Bronchial epithelial cell (primary cell): ENCODE data around the gene EXOC6B. TPM values are rescaled to one million over a fixed set of nuclear protein-coding genes. Genes with fewer than 3 reads are reported as not detected.

Experiments used
- DNase-seq: peaks from one replicate; pipeline ENCODE4 v3.0.0-alpha.2; 2010; ENCODE audit warnings: low read depth
- FAIRE-seq: peaks from 2 replicates; lab custom pipeline; 2011; peaks lifted over from hg19 to GRCh38; lab: Jason Lieb, UNC
- H3K27me3 ChIP-seq: 2 replicates; pipeline ENCODE4 v1.5.1; 2011; ENCODE audit warnings: low read length; ENCODE audit not compliant: control insufficient read depth, insufficient read depth
- H3K36me3 ChIP-seq: 2 replicates; pipeline ENCODE4 v1.5.1; 2011; ENCODE audit warnings: low read length; ENCODE audit not compliant: control insufficient read depth, insufficient read depth
- H3K4me3 ChIP-seq: 2 replicates; pipeline ENCODE4 v1.5.1; 2011; ENCODE audit warnings: mild to moderate bottlenecking, low read depth, low read length, control low read depth
- total RNA-seq: library from RNA; depleted of rRNA; stranded (reverse); fragments of >200 nt; gene quantifications from 2 replicates; pipeline ENCODE4 v1.2.1, GENCODE V29; 2014
- TF ChIP-seq, protein P1 (sequence below): IDR thresholded peaks from 2 replicates; pipeline ENCODE4 v1.5.1; 2011; ENCODE audit warnings: mild to moderate bottlenecking, moderate library complexity, low read length, control low read depth, inconsistent platforms; ENCODE audit not compliant: insufficient read depth, severe bottlenecking

The EXOC6B gene
- total RNA-seq, 1 donor from 2014 or later = 26.9 TPM

GRCh38 chr2:72214429-72215143, 611.2 kb downstream of the EXOC6B start:
- Histone ChIP-seq H3K27me3 (no peaks in the 10 kb centered on the region), H3K36me3 (no peaks in the 10 kb centered on the region), H3K4me3 (no peak overlapping the region)
- TF ChIP-seq, protein P1, sequence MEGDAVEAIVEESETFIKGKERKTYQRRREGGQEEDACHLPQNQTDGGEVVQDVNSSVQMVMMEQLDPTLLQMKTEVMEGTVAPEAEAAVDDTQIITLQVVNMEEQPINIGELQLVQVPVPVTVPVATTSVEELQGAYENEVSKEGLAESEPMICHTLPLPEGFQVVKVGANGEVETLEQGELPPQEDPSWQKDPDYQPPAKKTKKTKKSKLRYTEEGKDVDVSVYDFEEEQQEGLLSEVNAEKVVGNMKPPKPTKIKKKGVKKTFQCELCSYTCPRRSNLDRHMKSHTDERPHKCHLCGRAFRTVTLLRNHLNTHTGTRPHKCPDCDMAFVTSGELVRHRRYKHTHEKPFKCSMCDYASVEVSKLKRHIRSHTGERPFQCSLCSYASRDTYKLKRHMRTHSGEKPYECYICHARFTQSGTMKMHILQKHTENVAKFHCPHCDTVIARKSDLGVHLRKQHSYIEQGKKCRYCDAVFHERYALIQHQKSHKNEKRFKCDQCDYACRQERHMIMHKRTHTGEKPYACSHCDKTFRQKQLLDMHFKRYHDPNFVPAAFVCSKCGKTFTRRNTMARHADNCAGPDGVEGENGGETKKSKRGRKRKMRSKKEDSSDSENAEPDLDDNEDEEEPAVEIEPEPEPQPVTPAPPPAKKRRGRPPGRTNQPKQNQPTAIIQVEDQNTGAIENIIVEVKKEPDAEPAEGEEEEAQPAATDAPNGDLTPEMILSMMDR = no peak
- FAIRE-seq = no peak
- DNase-seq = peak; percentile 80

GRCh38 chr2:72212486-72212855, 613.4 kb downstream of the EXOC6B start:
- no peaks in the 10 kb centered on the region for H3K36me3 ChIP-seq
- TF ChIP-seq, protein P1 = no peak
- H3K27me3 ChIP-seq = no peaks in the 10 kb centered on the region
- DNase-seq = no peak
- FAIRE-seq = no peak
- H3K4me3 ChIP-seq = no peak overlapping the region

DNA sequence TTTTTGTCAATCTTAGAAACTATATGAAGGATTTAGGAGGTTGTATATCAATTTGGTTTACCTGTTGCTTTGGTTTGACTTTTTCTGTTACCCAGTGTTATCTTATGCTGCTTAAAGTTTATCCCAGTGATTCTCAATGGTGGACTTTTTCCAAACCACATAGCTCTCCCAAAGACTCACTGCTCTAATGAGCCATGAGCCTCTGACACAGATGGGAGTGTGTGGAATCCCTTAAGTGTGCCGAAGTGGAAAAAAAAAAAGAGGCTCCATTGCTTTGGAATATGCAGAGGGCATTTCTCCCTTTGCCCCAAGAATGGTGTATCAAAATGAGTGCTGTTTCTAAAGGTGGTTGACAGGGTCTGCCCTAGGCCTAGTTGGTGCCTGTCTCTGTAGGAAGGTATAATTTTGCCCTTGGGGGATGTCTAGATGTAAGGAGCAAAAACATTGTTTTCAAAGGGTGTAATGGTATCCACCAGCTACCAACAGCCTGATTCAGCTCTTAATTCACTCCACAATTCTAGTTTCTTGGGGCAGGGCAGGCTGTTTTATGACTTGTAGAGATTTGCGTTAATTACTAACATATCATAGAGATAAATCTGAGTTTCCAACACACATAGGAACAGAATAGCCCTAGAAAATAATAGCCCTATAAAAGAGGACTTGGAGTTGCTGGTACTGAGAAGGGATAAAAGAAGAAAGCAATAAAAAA, 613.9 kb downstream of the EXOC6B start:
- FAIRE-seq = no peak
- no peak overlapping the region for H3K4me3 ChIP-seq
- DNase-seq = no peak
- TF ChIP-seq, protein P1 = no peak
- H3K36me3 ChIP-seq = no peaks in the 10 kb centered on the region
- no peaks in the 10 kb centered on the region for H3K27me3 ChIP-seq

DNA sequence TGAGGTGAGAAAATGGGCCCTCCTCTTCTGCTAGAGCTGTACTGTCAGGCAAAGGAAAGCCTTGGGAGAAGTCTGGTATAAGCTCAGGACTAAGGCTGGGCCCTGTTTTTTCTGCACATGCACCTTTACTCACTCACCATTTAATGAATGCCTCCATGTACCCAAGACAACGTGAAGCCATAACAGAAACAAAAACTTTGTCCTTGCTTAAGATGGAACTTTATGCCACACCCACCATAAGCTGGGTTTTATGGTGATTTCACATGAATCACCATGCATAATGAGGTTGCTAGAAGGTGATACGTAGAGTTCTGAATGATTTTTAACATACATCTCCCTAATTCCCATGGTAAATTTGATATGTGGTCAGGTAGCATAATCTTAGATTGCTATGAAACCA, 614.5 kb downstream of the EXOC6B start:
- H3K36me3 ChIP-seq = no peaks in the 10 kb centered on the region
- FAIRE-seq = no peak
- no peaks in the 10 kb centered on the region for H3K27me3 ChIP-seq
- DNase-seq = peak; percentile 62
- TF ChIP-seq, protein P1 = no peak
- H3K4me3 ChIP-seq = no peak overlapping the region

- Histone ChIP-seq H3K4me3 (no peak overlapping the region), H3K36me3 (no peaks in the 10 kb centered on the region), H3K27me3 (no peaks in the 10 kb centered on the region)
- FAIRE-seq = no peak
- DNase-seq = peak; percentile 76
- TF ChIP-seq, protein P1 = no peak
Measured at GRCh38 chr2:72210470-72210869, 615.4 kb downstream of the EXOC6B start.
